K562 (cell line): ENCODE measurements around the gene TNFAIP6. TPM values are rescaled to one million over a fixed set of nuclear protein-coding genes. Genes with fewer than 3 reads are reported as not detected.

ENCODE experiments used
- ATAC-seq: fragments of 200-7000 bp; cut with Tn5 transposase; 3 replicates; pipeline ENCODE4 v1.9.1; 2020; ENCODE audit warnings: moderate library complexity
- BruUV-seq: library from RNA; stranded (reverse); fragments of 400-500 nt; replicated peaks from 2 replicates; lab custom pipeline; 2021; lab: Mats Ljungman, UMichigan
- CTCF ChIA-PET: fragments of 300-600 bp; formaldehyde crosslinking; extraction: SDS; loops from one replicate; lab custom pipeline; 2021; ENCODE audit warnings: low intra/inter-chr PET ratio; lab: Yijun Ruan, JAX
- POLR2A ChIA-PET: fragments of 300-600, 350-650 bp; sonication (Branson Sonifier 250); formaldehyde crosslinking; extraction: SDS; loops from one replicate; lab custom pipeline; 2021; ENCODE audit warnings: antibody characterized with exemption, inconsistent platforms; lab: Yijun Ruan, JAX
- DNase-seq, 4 experiments: peaks; one replicate each; pipeline versions ENCODE4 v3.0.0 to v3.0.0-alpha.2; 2011 to 2018; ENCODE audit warnings: low spot score in 3 of 4, mixed read lengths in 3 of 4; ENCODE audit errors: extremely low read depth in 1 of 4
- FAIRE-seq: peaks from 2 replicates; lab custom pipeline; 2011; peaks lifted over from hg19 to GRCh38; lab: Jason Lieb, UNC
- H2AFZ ChIP-seq: 2 replicates; pipeline ENCODE4 v1.6.0; 2011; ENCODE audit warnings: low read depth, low read length, control low read depth, inconsistent platforms
- H3K27ac ChIP-seq: fragments of 200-600 bp; 3 replicates; pipeline ENCODE4 v1.8.0; 2011; ENCODE audit warnings: low read depth, mild to moderate bottlenecking, control low read depth, inconsistent platforms, low read length, moderate library complexity, mixed read lengths; ENCODE audit errors: extremely low read depth
- H3K27me3 ChIP-seq, 2 experiments: fragments of 300-600 bp in 1 of 2; 2 replicates in 1 of 2; 3 replicates in 1 of 2; pipeline versions ENCODE4 v1.6.0 to v1.8.0; 2011; ENCODE audit warnings: inconsistent platforms in 2 of 2, low read length in 2 of 2, mild to moderate bottlenecking in 1 of 2, mixed read lengths in 1 of 2, moderate library complexity in 1 of 2; ENCODE audit not compliant: control insufficient read depth in 2 of 2, insufficient read depth in 2 of 2
- H3K36me3 ChIP-seq: fragments of 300-600 bp; 3 replicates; pipeline ENCODE4 v1.8.0; 2011; ENCODE audit warnings: mild to moderate bottlenecking, low read length, inconsistent platforms; ENCODE audit not compliant: control insufficient read depth, insufficient read depth
- H3K4me1 ChIP-seq, 2 experiments: fragments of 200-600 bp in 1 of 2; replicated peaks in 1 of 2; 2 replicates in 1 of 2; 3 replicates in 1 of 2; pipeline versions ENCODE4 v1.5.1 to v1.8.0; 2011; ENCODE audit warnings: inconsistent platforms in 2 of 2, low read length in 2 of 2, mild to moderate bottlenecking in 1 of 2, mixed read lengths in 1 of 2, moderate library complexity in 1 of 2; ENCODE audit not compliant: control insufficient read depth in 2 of 2, insufficient read depth in 2 of 2
- H3K4me2 ChIP-seq: 2 replicates; pipeline ENCODE4 v1.6.1; 2011; ENCODE audit warnings: low read length, control low read depth, inconsistent platforms, mixed read lengths; ENCODE audit not compliant: insufficient read depth
- H3K4me3 ChIP-seq: fragments of 200-600 bp; sonication (generic), shearing (Covaris generic); 2 replicates; pipeline ENCODE4 v1.5.1; 2016; ENCODE audit warnings: control low read depth, inconsistent platforms
- H3K79me2 ChIP-seq: fragments of 200-600 bp; 3 replicates; pipeline ENCODE4 v1.8.0; 2011; ENCODE audit warnings: low read length, inconsistent platforms; ENCODE audit not compliant: control insufficient read depth, insufficient read depth
- H3K9ac ChIP-seq, 2 experiments: 2 replicates each; pipeline versions ENCODE4 v1.6.0 to v1.6.1; 2011; ENCODE audit warnings: low read depth in 2 of 2, low read length in 2 of 2, control low read depth in 1 of 2, inconsistent platforms in 1 of 2, mild to moderate bottlenecking in 1 of 2, mixed read lengths in 1 of 2; ENCODE audit not compliant: insufficient read depth in 1 of 2
- H3K9me1 ChIP-seq: one replicate; pipeline ENCODE4 v1.6.0; 2011; ENCODE audit warnings: inconsistent platforms, mild to moderate bottlenecking, low read length, moderate library complexity; ENCODE audit not compliant: control insufficient read depth, insufficient read depth
- H3K9me3 ChIP-seq: replicated peaks from 2 replicates; pipeline ENCODE4 v1.5.1; 2011; ENCODE audit warnings: low read depth, low read length, inconsistent platforms; ENCODE audit not compliant: control insufficient read depth, insufficient read depth
- H4K20me1 ChIP-seq: replicated peaks from 2 replicates; pipeline ENCODE4 v1.6.1; 2011; ENCODE audit warnings: low read length, inconsistent platforms, mixed read lengths; ENCODE audit not compliant: control insufficient read depth, insufficient read depth
- ATF3 ChIP-seq, 2 experiments: fragments of 450-650 bp in 1 of 2; sonication (generic) in 1 of 2; formaldehyde crosslinking in 1 of 2; IDR thresholded peaks in 1 of 2; conservative IDR thresholded peaks in 1 of 2; 2 replicates each; pipeline versions ENCODE4 v1.6.1 to v1.8.1; 2016 to 2023; ENCODE audit warnings: mild to moderate bottlenecking in 2 of 2, moderate library complexity in 2 of 2, inconsistent platforms in 1 of 2, missing genetic modification reagents in 1 of 2
- FOSL1 ChIP-seq: fragments of 200-800 bp; sonication (Bioruptor generic); conservative IDR thresholded peaks from 2 replicates; pipeline ENCODE4 v1.6.1; 2016; ENCODE audit warnings: missing genetic modification characterization, missing compliant biosample characterization
- JUND ChIP-seq, 2 experiments: IDR thresholded peaks; 2 replicates in 1 of 2; 3 replicates in 1 of 2; pipeline ENCODE4 v1.6.1; 2011; ENCODE audit warnings: borderline replicate concordance in 2 of 2, low read depth in 2 of 2, low read length in 2 of 2, improper control_type of control experiment in 1 of 2, missing biosample characterization in 1 of 2, missing genetic modification characterization in 1 of 2, missing genetic modification reagents in 1 of 2
- TFAP4 ChIP-seq: sonication (generic); formaldehyde crosslinking; IDR thresholded peaks from 2 replicates; pipeline ENCODE4 v1.8.0; 2022; ENCODE audit warnings: missing genetic modification reagents, mild to moderate bottlenecking, moderate library complexity, borderline replicate concordance
- ZNF324 ChIP-seq: fragments of 250-450 bp; sonication (Bioruptor Pico); IDR thresholded peaks from 2 replicates; pipeline ENCODE4 v1.4.0; 2020; ENCODE audit warnings: mild to moderate bottlenecking
- WGBS: fragments of 100-300 bp; shearing (Covaris generic); methylation state at CpG from one replicate; pipeline ENCODE4 v1.1.6; 2016; ENCODE audit warnings: low coverage, mixed read lengths; ENCODE audit not compliant: insufficient coverage; ENCODE audit errors: missing lambda C conversion rate; 5-methylcytosine and 5-hydroxymethylcytosine counted together
- in situ Hi-C: fragments of 300-500 bp; cut with MboI; formaldehyde crosslinking; loops from 4 replicates; pipeline ENCODE4 v1.15.0; 2018; ENCODE audit warnings: inconsistent platforms, mixed read lengths
- intact Hi-C: fragments of 100-400 bp; cut with micrococcal nuclease; formaldehyde crosslinking; loops from 2 replicates; pipeline ENCODE4 v1.14.2; 2022
- polyA plus RNA-seq, 8 experiments: library from polyadenylated mRNA; depleted of rRNA in 4 of 8; stranded (reverse) in 5 of 8; unstranded in 3 of 8; fragments of >200 nt; fragmentation: Nextera tagmentation in 2 of 8; fragmentation: Illumina TruSeq in 1 of 8; extraction: Ambion mirVana in 2 of 8; extraction: Trizol in 1 of 8; gene quantifications; 2 replicates each; pipeline versions ENCODE4 v1.2.1 to v1.2.3, GENCODE V29; 2011 to 2014; ENCODE audit warnings: inconsistent platforms in 1 of 8, missing spikeins in 1 of 8
- total RNA-seq, 7 experiments: library from RNA; depleted of rRNA in 6 of 7; stranded (reverse); fragments of >200 nt in 6 of 7; fragmentation: Illumina TruSeq in 2 of 7; extraction: Trizol in 2 of 7; gene quantifications; 2 replicates each; pipeline versions ENCODE4 v1.2.1 to v1.2.3, GENCODE V29; 2011 to 2021; ENCODE audit warnings: low replicate concordance in 1 of 7

The TNFAIP6 gene
- total and polyA plus RNA-seq, 9 of the 15 experiments (the other 6 are each of a cell fraction or from before 2014, with no cell fraction given) = 0.07 to 0.28 (median 0.08) TPM; not detected in 6

DNA sequence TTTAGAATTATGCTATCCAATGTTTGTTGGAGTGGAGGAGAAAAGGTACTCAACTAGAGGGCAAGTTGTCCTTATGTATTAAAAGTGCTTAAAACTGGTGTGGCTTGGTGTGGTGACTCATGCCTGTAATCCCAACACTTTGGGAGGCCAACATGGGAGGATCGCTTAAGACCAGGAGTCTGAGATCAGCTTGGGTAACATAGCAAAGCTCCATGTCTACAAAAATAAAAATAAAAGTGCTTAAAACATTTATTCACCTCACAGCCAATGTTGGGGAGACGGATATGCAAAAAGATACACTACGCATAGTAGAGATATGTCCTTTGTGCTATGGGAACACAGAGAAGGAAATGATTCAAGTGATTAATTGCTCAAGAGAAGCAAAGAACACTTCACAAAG lies 19.3 kb upstream of the TNFAIP6 start:
- no peak overlapping the region for H2AFZ ChIP-seq
- WGBS = 36% methylated on average over 3 of the region's 3 CpGs
- no peaks in the 10 kb centered on the region for H3K27me3 ChIP-seq
- ChIA-PET POLR2A (interaction anchor here (0.6 kb wide), 1 partner anchor 26 kb away, joined by 3 read pairs; no protein-coding TSS in a partner anchor), CTCF (no interaction called here)
- H3K4me1 ChIP-seq = no peaks in the 10 kb centered on the region
- no peak overlapping the region for H3K4me2 ChIP-seq
- ATAC-seq = peak; percentile 57
- no peaks in the 10 kb centered on the region for H4K20me1 ChIP-seq
- no peak overlapping the region for H3K4me3 ChIP-seq
- H3K27ac ChIP-seq = no peak overlapping the region
- in situ Hi-C loops = no loop called here
- no peak overlapping the region for H3K9ac ChIP-seq
- TF ChIP-seq ATF3 (IDR thresholded peaks at IDR 0.05) = peak; percentile 71
- no peak for TF ChIP-seq ATF3 (CRISPR knock-in tag; conservative IDR thresholded peaks at IDR 0.05)
- peak; percentile 54 for TF ChIP-seq FOSL1 (tag)
- peak; percentile 63; the same call in 1 of the 2 replicates for TF ChIP-seq JUND (IDR thresholded peaks at IDR 0.05; ENCODE audit: borderline replicate concordance, low read depth, low read length)
- TF ChIP-seq JUND (tag; IDR thresholded peaks at IDR 0.05; ENCODE audit: borderline replicate concordance, low read depth, low read length) = peak; percentile 57; the same call in 2 of the 3 replicates
- TF ChIP-seq TFAP4 (CRISPR knock-in tag) = no peak
- no peak for TF ChIP-seq ZNF324 (CRISPR knock-in tag)
- intact Hi-C loops = loop anchor here (5.0 kb wide), 1 partner anchor 46 kb away; no protein-coding TSS in a partner anchor
- H3K79me2 ChIP-seq = no peaks in the 10 kb centered on the region
- no peaks in the 10 kb centered on the region for H3K9me1 ChIP-seq
- no peak for FAIRE-seq
- H3K36me3 ChIP-seq = no peaks in the 10 kb centered on the region
- DNase-seq = no peak
- no TSS peak for BruUV-seq
- no peaks in the 10 kb centered on the region for H3K9me3 ChIP-seq
